Fibroblast of lung (primary cell): ENCODE measurements around the gene NINJ2.

Experiments
- EZH2 ChIP-seq: IDR thresholded peaks from 2 replicates; pipeline ENCODE4 v1.5.1; 2012; ENCODE audit warnings: low read length, control low read depth, mild to moderate bottlenecking; ENCODE audit errors: missing control alignments
- TF ChIP-seq, protein P1 (sequence below), 2 donors: IDR thresholded peaks in 1 of 2; conservative IDR thresholded peaks in 1 of 2; 1 replicate in 1 of 2; 2 replicates in 1 of 2; pipeline ENCODE4 v1.5.1; 2011 to 2012; ENCODE audit warnings: low read length in 2 of 2, control low read depth in 1 of 2, inconsistent platforms in 1 of 2, low read depth in 1 of 2, mild to moderate bottlenecking in 1 of 2

DNA sequence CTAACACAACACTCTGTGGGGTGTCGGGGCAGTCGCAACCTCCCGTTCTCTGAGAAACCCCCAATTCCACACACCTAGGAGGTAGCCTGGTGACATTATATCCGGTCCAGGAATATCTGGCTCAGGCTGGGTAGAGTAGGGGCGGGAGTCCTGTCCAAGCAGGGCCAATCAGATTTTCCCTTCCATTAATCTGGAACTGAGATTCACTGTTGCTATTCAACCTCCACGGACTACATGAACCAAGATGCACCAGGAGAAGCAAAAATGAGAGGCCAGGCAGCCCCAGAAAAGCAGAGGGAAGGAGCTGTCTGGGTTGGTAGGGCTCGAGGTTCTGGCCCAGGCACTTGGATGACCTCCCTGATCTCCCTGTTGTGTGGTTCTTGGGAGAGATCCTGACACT lies 51.0 kb downstream of the NINJ2 start:
- TF ChIP-seq, protein P1, sequence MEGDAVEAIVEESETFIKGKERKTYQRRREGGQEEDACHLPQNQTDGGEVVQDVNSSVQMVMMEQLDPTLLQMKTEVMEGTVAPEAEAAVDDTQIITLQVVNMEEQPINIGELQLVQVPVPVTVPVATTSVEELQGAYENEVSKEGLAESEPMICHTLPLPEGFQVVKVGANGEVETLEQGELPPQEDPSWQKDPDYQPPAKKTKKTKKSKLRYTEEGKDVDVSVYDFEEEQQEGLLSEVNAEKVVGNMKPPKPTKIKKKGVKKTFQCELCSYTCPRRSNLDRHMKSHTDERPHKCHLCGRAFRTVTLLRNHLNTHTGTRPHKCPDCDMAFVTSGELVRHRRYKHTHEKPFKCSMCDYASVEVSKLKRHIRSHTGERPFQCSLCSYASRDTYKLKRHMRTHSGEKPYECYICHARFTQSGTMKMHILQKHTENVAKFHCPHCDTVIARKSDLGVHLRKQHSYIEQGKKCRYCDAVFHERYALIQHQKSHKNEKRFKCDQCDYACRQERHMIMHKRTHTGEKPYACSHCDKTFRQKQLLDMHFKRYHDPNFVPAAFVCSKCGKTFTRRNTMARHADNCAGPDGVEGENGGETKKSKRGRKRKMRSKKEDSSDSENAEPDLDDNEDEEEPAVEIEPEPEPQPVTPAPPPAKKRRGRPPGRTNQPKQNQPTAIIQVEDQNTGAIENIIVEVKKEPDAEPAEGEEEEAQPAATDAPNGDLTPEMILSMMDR (conservative IDR thresholded peaks at IDR 0.05 in 1 of 2, IDR thresholded peaks at IDR 0.05 in 1 of 2; ENCODE audit: low read depth in 1 of 2, low read length in 2 of 2): no peak
- TF ChIP-seq EZH2: no peak
